MM.1S (cell line): ENCODE data around the gene FUT8.

ENCODE experiments used
- DNase-seq: peaks from one replicate; pipeline ENCODE4 v3.0.0-alpha.2; 2015
- H2AFZ ChIP-seq: fragments of 300-600 bp; sonication (generic); 2 replicates; pipeline ENCODE4 v1.6.0; 2016; ENCODE audit warnings: antibody characterized with exemption, low read length
- H3F3A ChIP-seq: fragments of 300-600 bp; sonication (generic); 2 replicates; pipeline ENCODE4 v1.6.1; 2016; ENCODE audit warnings: mild to moderate bottlenecking, antibody characterized with exemption, low read length, moderate library complexity, mixed read lengths; ENCODE audit not compliant: insufficient read depth
- H3K27ac ChIP-seq: fragments of 300-600 bp; sonication (generic); 2 replicates; pipeline ENCODE4 v1.5.1; 2016; ENCODE audit warnings: mild to moderate bottlenecking, low read length
- H3K27me3 ChIP-seq: fragments of 300-600 bp; sonication (generic); replicated peaks from 2 replicates; pipeline ENCODE4 v1.6.0; 2016; ENCODE audit warnings: low read length; ENCODE audit not compliant: insufficient read depth
- H3K36me3 ChIP-seq: fragments of 300-600 bp; sonication (generic); replicated peaks from 2 replicates; pipeline ENCODE4 v1.6.1; 2016; ENCODE audit warnings: mild to moderate bottlenecking, low read length, mixed read lengths; ENCODE audit not compliant: insufficient read depth
- H3K4me1 ChIP-seq: fragments of 300-600 bp; sonication (generic); 2 replicates; pipeline ENCODE4 v1.6.1; 2016; ENCODE audit warnings: low read length, mixed read lengths
- H3K4me2 ChIP-seq: fragments of 300-600 bp; sonication (generic); 2 replicates; pipeline ENCODE4 v1.6.0; 2016; ENCODE audit warnings: low read depth, low read length
- H3K4me3 ChIP-seq: fragments of 300-600 bp; sonication (generic); 2 replicates; pipeline ENCODE4 v1.5.1; 2016; ENCODE audit warnings: low read length, mixed read lengths
- H3K79me2 ChIP-seq: fragments of 300-600 bp; sonication (generic); 2 replicates; pipeline ENCODE4 v1.6.1; 2016; ENCODE audit warnings: mixed run types, low read length, mixed read lengths
- H3K9ac ChIP-seq: fragments of 300-600 bp; sonication (generic); 2 replicates; pipeline ENCODE4 v1.6.1; 2016; ENCODE audit warnings: low read length, mixed read lengths
- H3K9me2 ChIP-seq: fragments of 300-600 bp; sonication (generic); replicated peaks from 2 replicates; pipeline ENCODE4 v1.6.1; 2016; ENCODE audit warnings: mild to moderate bottlenecking, low read length, mixed read lengths; ENCODE audit not compliant: insufficient read depth
- H3K9me3 ChIP-seq: fragments of 300-600 bp; sonication (generic); replicated peaks from 2 replicates; pipeline ENCODE4 v1.6.1; 2016; ENCODE audit warnings: mild to moderate bottlenecking, low read length, mixed read lengths; ENCODE audit not compliant: insufficient read depth
- H4K20me1 ChIP-seq: fragments of 300-600 bp; sonication (generic); 2 replicates; pipeline ENCODE4 v1.6.1; 2016; ENCODE audit warnings: mild to moderate bottlenecking, low read length, moderate library complexity, mixed read lengths; ENCODE audit not compliant: insufficient read depth
- CTCF ChIP-seq: fragments of 300-600 bp; sonication (generic); IDR thresholded peaks from 2 replicates; pipeline ENCODE4 v1.5.1; 2016; ENCODE audit warnings: antibody characterized with exemption, low read length, mixed read lengths
- EZH2 ChIP-seq: fragments of 300-600 bp; sonication (generic); optimal IDR thresholded peaks from 2 replicates; pipeline ENCODE3; 2017; ENCODE audit warnings: low read depth, mild to moderate bottlenecking, antibody characterized with exemption, low read length, mixed read lengths
- EZH2phosphoT487 ChIP-seq: fragments of 300-600 bp; sonication (generic); IDR thresholded peaks from 2 replicates; pipeline ENCODE4 v1.6.1; 2018; ENCODE audit warnings: antibody characterized with exemption, low read length

FUT8 gene

GRCh38 chr14:65478017-65478416 is 65.5 kb downstream of the FUT8 start:
- H3K9ac ChIP-seq: no peak overlapping the region

GRCh38 chr14:65478596-65478995 is 66.1 kb downstream of the FUT8 start:
- no peaks in the 10 kb centered on the region for H3K27me3 ChIP-seq
- H3K4me3 ChIP-seq: no peak overlapping the region
- no peak overlapping the region for H3K4me2 ChIP-seq
- H3K79me2 ChIP-seq: peaks cover 5% of the 10 kb centered on the region; the same call in 1 of the 2 replicates
- no peaks in the 10 kb centered on the region for H4K20me1 ChIP-seq
- TF ChIP-seq EZH2phosphoT487 (no peak), CTCF (no peak), EZH2 (no peak)
- H3K9me3 ChIP-seq: no peaks in the 10 kb centered on the region
- no peak overlapping the region for H3K27ac ChIP-seq
- H3K4me1 ChIP-seq: no peaks in the 10 kb centered on the region
- H2AFZ ChIP-seq: no peak overlapping the region
- DNase-seq: no peak
- H3K9me2 ChIP-seq: no peaks in the 10 kb centered on the region
- H3K9ac ChIP-seq: no peak overlapping the region
- no peaks in the 10 kb centered on the region for H3F3A ChIP-seq
- no peaks in the 10 kb centered on the region for H3K36me3 ChIP-seq

More at GRCh38 chr14:65478017-65478416, 65.5 kb downstream of the FUT8 start:
- Histone ChIP-seq H3K79me2 (peaks cover 5% of the 10 kb centered on the region; the same call in 1 of the 2 replicates), H3K4me2 (no peak overlapping the region), H3K4me3 (no peak overlapping the region), H3K9me3 (no peaks in the 10 kb centered on the region), H4K20me1 (no peaks in the 10 kb centered on the region), H3K9me2 (no peaks in the 10 kb centered on the region), H3K4me1 (no peaks in the 10 kb centered on the region), H3K36me3 (no peaks in the 10 kb centered on the region), H3F3A (no peaks in the 10 kb centered on the region), H2AFZ (no peak overlapping the region), H3K27me3 (no peaks in the 10 kb centered on the region), H3K27ac (no peak overlapping the region)
- TF ChIP-seq EZH2phosphoT487 (no peak), CTCF (no peak), EZH2 (no peak)
- no peak for DNase-seq

- H4K20me1 ChIP-seq: no peaks in the 10 kb centered on the region
- no peak overlapping the region for H3K4me2 ChIP-seq
- no peaks in the 10 kb centered on the region for H3K4me1 ChIP-seq
- no peak overlapping the region for H3K9ac ChIP-seq
- no peak overlapping the region for H3K27ac ChIP-seq
- DNase-seq: no peak
- no peak overlapping the region for H3K4me3 ChIP-seq
- no peaks in the 10 kb centered on the region for H3K36me3 ChIP-seq
- no peaks in the 10 kb centered on the region for H3K9me2 ChIP-seq
- no peaks in the 10 kb centered on the region for H3K27me3 ChIP-seq
- H3F3A ChIP-seq: no peaks in the 10 kb centered on the region
- H3K79me2 ChIP-seq: peaks cover 5% of the 10 kb centered on the region; the same call in 1 of the 2 replicates
- H3K9me3 ChIP-seq: no peaks in the 10 kb centered on the region
- H2AFZ ChIP-seq: no peak overlapping the region
- TF ChIP-seq CTCF (no peak), EZH2phosphoT487 (no peak), EZH2 (no peak)
These were observed 66.9 kb downstream of the FUT8 start for GRCh38 chr14:65479386-65479785.
